AG09319 (cell line): ENCODE measurements around the gene PRKAR2B.
A peak's percentile ranks its signal among the peaks of the same experiment; 100 is the strongest.

Experiments used
- DNase-seq: peaks from one replicate; pipeline ENCODE4 v3.0.0-alpha.2; 2010; ENCODE audit warnings: low read depth; ENCODE audit errors: extremely low read depth
- CTCF ChIP-seq: IDR thresholded peaks from 2 replicates; pipeline ENCODE4 v1.5.1; 2011; ENCODE audit warnings: low read depth, mild to moderate bottlenecking, inconsistent platforms, low read length, moderate library complexity

Gene PRKAR2B

GRCh38 chr7:107045195-107045960 is 873 bp downstream of the PRKAR2B start:
- DNase-seq: no peak
- no peak for TF ChIP-seq CTCF

- no peak for TF ChIP-seq CTCF
- peak; percentile 54 for DNase-seq
Observed at GRCh38 chr7:107045980-107046379, 1.5 kb downstream of the PRKAR2B start.

- TF ChIP-seq CTCF: no peak
Observed at GRCh38 chr7:107046491-107047259, 2.2 kb downstream of the PRKAR2B start.

GRCh38 chr7:107047902-107048782 is 3.6 kb downstream of the PRKAR2B start:
- no peak for DNase-seq
- no peak; the same call in 1 of the 2 replicates for TF ChIP-seq CTCF

More at GRCh38 chr7:107046491-107047259, 2.2 kb downstream of the PRKAR2B start:
- DNase-seq: no peak

GRCh38 chr7:107048783-107049418 is 4.4 kb downstream of the PRKAR2B start:
- TF ChIP-seq CTCF: no peak
- DNase-seq: no peak

GRCh38 chr7:107049480-107049879 is 5.0 kb downstream of the PRKAR2B start:
- TF ChIP-seq CTCF: no peak
- DNase-seq: no peak
